GM23248 (cell line): ENCODE measurements around the gene TMED1.

ENCODE experiments used
- EZH2 ChIP-seq: fragments of 200-600 bp; sonication (generic); IDR thresholded peaks from 2 replicates; pipeline ENCODE4 v1.6.1; 2018; ENCODE audit warnings: antibody characterized with exemption, mild to moderate bottlenecking; ENCODE audit not compliant: insufficient read depth, poor library complexity, severe bottlenecking
- EZH2phosphoT487 ChIP-seq: fragments of 200-600 bp; sonication (generic); IDR thresholded peaks from 2 replicates; pipeline ENCODE4 v1.6.1; 2018; ENCODE audit warnings: antibody characterized with exemption, moderate library complexity, mild to moderate bottlenecking, low read depth; ENCODE audit not compliant: insufficient read depth

- no peak for TF ChIP-seq EZH2
- no peak for TF ChIP-seq EZH2phosphoT487
These were observed 38.3 kb downstream of the TMED1 start for GRCh38 chr19:10797541-10798256.
